ENCODE results near the gene APBA2.

The APBA2 gene

DNA sequence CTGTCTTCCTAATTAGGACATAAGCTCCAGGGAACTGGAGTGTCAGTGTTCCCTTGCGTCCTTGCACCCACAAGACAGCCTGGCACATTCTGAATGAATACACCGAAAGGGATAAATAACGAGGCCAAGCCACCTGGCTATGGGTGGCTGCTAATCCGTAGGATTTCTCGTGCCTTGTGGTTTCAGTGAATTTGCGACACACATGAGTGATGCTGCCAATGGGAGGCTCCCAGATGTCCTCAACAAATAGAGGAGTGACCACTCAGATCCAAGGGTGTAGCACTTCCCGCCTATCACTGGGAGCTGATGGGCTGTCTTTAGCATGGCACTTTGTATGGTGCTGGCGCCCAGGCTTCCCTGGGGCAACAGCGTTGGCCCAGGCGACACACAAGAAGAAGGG, 43.4 kb downstream of the APBA2 start:
- no peak overlapping the region for H3K4me3 ChIP-seq (ENCODE audit: low read depth, low read length)
- DNase-seq (ENCODE audit: low read depth) = no peak
- no peak for TF ChIP-seq CTCF (IDR thresholded peaks at IDR 0.05; ENCODE audit: control insufficient read depth, extremely low read depth, insufficient read depth)

DNA sequence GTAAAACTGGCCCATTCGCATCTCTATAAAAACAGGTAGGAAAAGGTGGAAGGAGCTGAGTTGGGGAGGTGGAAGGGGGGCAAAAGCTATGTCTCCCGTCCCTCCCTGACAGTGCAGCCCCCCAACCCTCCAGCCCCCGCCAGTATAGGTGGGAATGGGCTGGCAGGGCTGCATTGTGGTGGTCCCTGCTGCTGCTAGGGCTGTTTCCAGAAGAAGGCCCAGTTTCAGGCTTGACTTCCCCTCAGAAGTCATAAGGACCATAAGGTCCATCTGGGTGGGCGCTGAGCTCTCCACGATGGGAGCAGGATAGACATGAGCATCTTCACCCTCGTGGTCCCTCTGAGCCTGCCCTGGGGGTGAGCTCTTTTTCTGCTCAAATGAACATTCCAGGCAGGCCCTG, 44.2 kb downstream of the APBA2 start:
- no peak for TF ChIP-seq CTCF (IDR thresholded peaks at IDR 0.05; ENCODE audit: control insufficient read depth, extremely low read depth, insufficient read depth)
- no peak overlapping the region for H3K4me3 ChIP-seq (ENCODE audit: low read depth, low read length)
- DNase-seq (ENCODE audit: low read depth) = no peak

DNA sequence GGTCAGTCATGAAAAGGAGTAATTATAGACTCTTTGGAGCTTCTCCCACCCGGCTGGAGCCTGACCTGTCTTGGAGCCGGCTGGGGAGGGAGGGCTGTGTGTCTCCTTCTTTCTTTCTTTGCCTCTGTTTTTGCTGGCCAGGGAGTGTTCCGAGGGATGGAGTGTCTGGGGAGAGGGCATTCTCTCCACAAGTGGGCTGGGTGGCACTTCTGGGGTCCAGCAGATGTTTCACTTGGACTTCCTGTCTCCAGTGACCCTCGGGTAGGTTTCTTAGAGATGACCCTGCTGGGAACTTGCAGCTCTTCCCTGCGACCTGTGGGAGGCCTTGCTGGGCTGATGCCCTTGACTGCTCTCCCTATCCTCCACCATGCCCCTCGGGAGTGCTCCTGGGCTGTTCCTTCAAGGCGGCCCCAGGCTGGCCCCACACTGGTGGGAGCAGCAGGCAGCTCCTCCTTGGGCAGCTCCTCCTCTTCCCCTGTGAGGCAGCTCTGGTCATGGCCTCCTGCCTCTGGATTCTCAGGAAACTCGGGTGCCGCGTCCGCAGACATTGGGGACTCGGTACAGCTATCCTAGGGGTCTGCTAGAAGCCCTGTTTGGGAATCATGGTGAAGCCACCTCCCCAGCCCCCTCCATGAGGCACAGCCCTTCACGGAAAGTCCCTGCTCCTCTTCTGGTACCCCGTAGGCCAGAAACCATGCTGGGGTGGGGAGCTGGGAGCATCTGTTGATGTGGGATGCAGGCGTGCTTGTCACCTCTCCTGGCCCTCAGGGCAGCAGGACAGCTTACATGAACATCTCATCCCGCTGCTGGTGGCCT, 44.9 kb downstream of the APBA2 start:
- no peak overlapping the region for H3K4me3 ChIP-seq (ENCODE audit: low read depth, low read length)
- TF ChIP-seq CTCF (IDR thresholded peaks at IDR 0.05; ENCODE audit: control insufficient read depth, extremely low read depth, insufficient read depth) = no peak
- DNase-seq (ENCODE audit: low read depth) = no peak

DNA sequence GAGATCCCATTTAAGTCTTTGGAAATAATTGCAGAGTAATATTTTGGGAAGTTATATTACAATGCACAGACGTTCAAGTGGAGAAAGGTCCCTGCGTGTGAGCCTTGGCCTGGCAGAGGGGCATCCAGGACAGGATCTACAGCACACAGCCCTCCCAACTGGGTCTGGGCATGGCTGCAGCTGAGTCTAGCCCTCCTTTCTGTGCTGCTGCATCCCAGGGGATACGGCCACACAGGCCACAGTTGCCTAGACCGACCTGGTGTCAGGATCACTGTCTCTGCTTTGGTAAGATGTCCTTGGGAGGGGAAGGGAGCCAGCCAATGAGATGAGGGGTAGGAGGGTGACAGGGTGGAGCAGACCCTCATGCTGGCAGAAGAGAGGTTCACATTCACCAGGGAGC, 46.1 kb downstream of the APBA2 start:
- no peak overlapping the region for H3K4me3 ChIP-seq (ENCODE audit: low read depth, low read length)
- no peak for TF ChIP-seq CTCF (IDR thresholded peaks at IDR 0.05; ENCODE audit: control insufficient read depth, extremely low read depth, insufficient read depth)
- DNase-seq (ENCODE audit: low read depth) = no peak

- no peak for DNase-seq (ENCODE audit: low read depth)
- no peak overlapping the region for H3K4me3 ChIP-seq (ENCODE audit: low read depth, low read length)
- TF ChIP-seq CTCF (IDR thresholded peaks at IDR 0.05; ENCODE audit: control insufficient read depth, extremely low read depth, insufficient read depth) = no peak
These were observed 46.6 kb downstream of the APBA2 start for GRCh38 chr15:28932361-28932760.

GRCh38 chr15:28933710-28934445, 48.1 kb downstream of the APBA2 start:
- no peak overlapping the region for H3K4me3 ChIP-seq (ENCODE audit: low read depth, low read length)
- TF ChIP-seq CTCF (IDR thresholded peaks at IDR 0.05; ENCODE audit: control insufficient read depth, extremely low read depth, insufficient read depth) = no peak
- no peak for DNase-seq (ENCODE audit: low read depth)
